GM10248 (cell line): ENCODE measurements around the gene SI.

ENCODE experiments used
- CTCF ChIA-PET: fragments of 300-600 bp; sonication (Branson Sonifier 250); formaldehyde crosslinking; extraction: SDS; loops from one replicate; lab custom pipeline; 2021; ENCODE audit warnings: antibody characterized with exemption; lab: Yijun Ruan, JAX
- POLR2A ChIA-PET: fragments of 350-650 bp; sonication (Branson Sonifier 250); formaldehyde crosslinking; extraction: SDS; loops from one replicate; lab custom pipeline; 2020; ENCODE audit warnings: antibody characterized with exemption; lab: Yijun Ruan, JAX
- DNase-seq: peaks from one replicate; pipeline ENCODE4 v3.0.0; 2012; ENCODE audit errors: extremely low spot score
- CTCF ChIP-seq: IDR thresholded peaks from 2 replicates; pipeline ENCODE4 v1.5.1; 2012; ENCODE audit warnings: mild to moderate bottlenecking, low read depth; ENCODE audit errors: extremely low read depth, missing control alignments, control extremely low read depth

Gene SI

GRCh38 chr3:164940745-164941144 lies 137.6 kb downstream of the SI start:
- POLR2A ChIA-PET: no interaction called here
- no peak for DNase-seq
- no peak for TF ChIP-seq CTCF
- CTCF ChIA-PET: no interaction called here

GRCh38 chr3:164929642-164930041 lies 148.7 kb downstream of the SI start:
- no peak for TF ChIP-seq CTCF
- CTCF ChIA-PET: interaction anchor here (0.9 kb wide), 1 partner anchor 11 kb away, joined by 3 read pairs; no protein-coding TSS in a partner anchor
- DNase-seq: no peak
- POLR2A ChIA-PET: no interaction called here
